ENCODE results near the gene SLC2A11.
A peak's percentile ranks its signal among the peaks of the same experiment; 100 is the strongest.

SLC2A11 gene

GRCh38 chr22:23832226-23833016, 25.3 kb upstream of the SLC2A11 start:
- no peak for DNase-seq

- DNase-seq: no peak
These were observed 24.5 kb upstream of the SLC2A11 start for GRCh38 chr22:23833017-23833751.

GRCh38 chr22:23833911-23834317, 23.8 kb upstream of the SLC2A11 start:
- DNase-seq: no peak

- no peak for DNase-seq
These were observed 23.3 kb upstream of the SLC2A11 start for GRCh38 chr22:23834406-23834792.

- no peak for DNase-seq
These were observed 22.7 kb upstream of the SLC2A11 start for GRCh38 chr22:23834793-23835483.

GRCh38 chr22:23835484-23836144, 22.1 kb upstream of the SLC2A11 start:
- DNase-seq: no peak

- no peak for DNase-seq
These were observed 21.4 kb upstream of the SLC2A11 start for GRCh38 chr22:23836281-23836680.

GRCh38 chr22:23836692-23837495, 20.8 kb upstream of the SLC2A11 start:
- no peak for DNase-seq

- no peak for DNase-seq
These were observed 20.2 kb upstream of the SLC2A11 start for GRCh38 chr22:23837496-23837859.

GRCh38 chr22:23837911-23838680, 19.6 kb upstream of the SLC2A11 start:
- DNase-seq: no peak

- DNase-seq: peak; percentile 80
These were observed 18.8 kb upstream of the SLC2A11 start, which contains the start of gene DERL3 for GRCh38 chr22:23838681-23839468. Gene DERL3 (minus strand): TSS chr22:23839006. CDS start chr22:23838987, 19 bp downstream.

GRCh38 chr22:23840026-23840425, 17.6 kb upstream of the SLC2A11 start:
- no peak for DNase-seq

GRCh38 chr22:23841292-23841691, 16.4 kb upstream of the SLC2A11 start:
- DNase-seq: no peak

GRCh38 chr22:23841736-23842445, 15.8 kb upstream of the SLC2A11 start:
- DNase-seq: no peak

- DNase-seq: no peak
These were observed 15.1 kb upstream of the SLC2A11 start for GRCh38 chr22:23842599-23842998.

- DNase-seq: no peak
These were observed 12.9 kb upstream of the SLC2A11 start for GRCh38 chr22:23844739-23845202.

- no peak for DNase-seq
These were observed 12.2 kb upstream of the SLC2A11 start for GRCh38 chr22:23845265-23846080.

- no peak for DNase-seq
These were observed 11.6 kb upstream of the SLC2A11 start for GRCh38 chr22:23846081-23846469.

All from NCI-H2081 treated with DMSO at 0.1 percent for 48 hours (cell line).